DOHH2 (cell line): ENCODE results near the gene VDAC2.

Source experiments
- CTCF ChIP-seq: fragments of 200-600 bp; sonication (generic); IDR thresholded peaks from one replicate; pipeline ENCODE4 v1.5.1; 2014; ENCODE audit warnings: antibody characterized with exemption, mild to moderate bottlenecking, low read depth, low read length; ENCODE audit not compliant: poor library complexity, severe bottlenecking
- EZH2phosphoT487 ChIP-seq: fragments of 200-600 bp; sonication (generic); IDR thresholded peaks from 2 replicates; pipeline ENCODE4 v1.6.1; 2017; ENCODE audit warnings: borderline replicate concordance, mild to moderate bottlenecking, antibody characterized with exemption, low read length, moderate library complexity, mixed read lengths

- TF ChIP-seq CTCF (no peak), EZH2phosphoT487 (no peak)
Measured at GRCh38 chr10:75175046-75175445, 35.5 kb upstream of the VDAC2 start.
